Neuronal stem cell (in vitro differentiated cells): ENCODE data around the gene NELFE.
"Not testable (repeated sequence)": the region's sequence is repeated elsewhere in the genome, so short reads cannot be mapped to it uniquely, and the experiment has no call there.

Experiments
- DNase-seq: peaks from one replicate; pipeline ENCODE4 v3.0.0-alpha.2; 2013; ENCODE audit warnings: low spot score
- H2AFZ ChIP-seq: one replicate; pipeline ENCODE4 v1.6.1; 2013; ENCODE audit warnings: mild to moderate bottlenecking, low read length, inconsistent platforms
- H2AK5ac ChIP-seq: 2 replicates; pipeline ENCODE4 v1.6.1; 2013; ENCODE audit warnings: low read depth, mild to moderate bottlenecking, inconsistent platforms, low read length, moderate library complexity, mixed read lengths
- H2BK120ac ChIP-seq: 2 replicates; pipeline ENCODE4 v1.6.1; 2013; ENCODE audit warnings: low read depth, mild to moderate bottlenecking, inconsistent platforms, low read length, moderate library complexity, mixed read lengths
- H2BK12ac ChIP-seq: one replicate; pipeline ENCODE4 v1.6.1; 2013; ENCODE audit warnings: low read length, inconsistent platforms
- H2BK15ac ChIP-seq: 2 replicates; pipeline ENCODE4 v1.6.1; 2013; ENCODE audit warnings: mild to moderate bottlenecking, low read length, inconsistent platforms, mixed read lengths
- H2BK5ac ChIP-seq: one replicate; pipeline ENCODE4 v1.6.1; 2013; ENCODE audit warnings: inconsistent platforms, mild to moderate bottlenecking, low read length, moderate library complexity
- H3K14ac ChIP-seq: one replicate; pipeline ENCODE4 v1.6.1; 2013; ENCODE audit warnings: low read length, inconsistent platforms
- H3K18ac ChIP-seq: 2 replicates; pipeline ENCODE4 v1.6.1; 2013; ENCODE audit warnings: low read length, inconsistent platforms
- H3K23ac ChIP-seq: 2 replicates; pipeline ENCODE4 v1.6.1; 2013; ENCODE audit warnings: low read depth, mild to moderate bottlenecking, mixed read lengths, low read length, inconsistent platforms; ENCODE audit not compliant: poor library complexity
- H3K27ac ChIP-seq: replicated peaks from 3 replicates; pipeline ENCODE4 v1.5.1; 2013; ENCODE audit warnings: low read length, inconsistent platforms
- H3K27me3 ChIP-seq, 3 experiments: 2 replicates each; pipeline ENCODE4 v1.6.1; 2013; ENCODE audit warnings: low read length in 3 of 3, mild to moderate bottlenecking in 2 of 3, inconsistent platforms in 1 of 3, low read depth in 1 of 3, mixed read lengths in 1 of 3, moderate library complexity in 1 of 3; ENCODE audit not compliant: control insufficient read depth in 3 of 3, insufficient read depth in 3 of 3
- H3K36me3 ChIP-seq, 2 donors: replicated peaks in 1 of 2; 2 replicates each; pipeline ENCODE4 v1.6.1; 2013; ENCODE audit warnings: low read length in 2 of 2; ENCODE audit not compliant: control insufficient read depth in 2 of 2, insufficient read depth in 2 of 2
- H3K4ac ChIP-seq: 2 replicates; pipeline ENCODE4 v1.6.1; 2013; ENCODE audit warnings: inconsistent platforms, mild to moderate bottlenecking, low read length, moderate library complexity
- H3K4me1 ChIP-seq, 2 donors: 1 replicate in 1 of 2; 2 replicates in 1 of 2; pipeline ENCODE4 v1.6.1; 2013; ENCODE audit warnings: low read length in 2 of 2, low read depth in 1 of 2; ENCODE audit not compliant: control insufficient read depth in 2 of 2, insufficient read depth in 1 of 2
- H3K4me2 ChIP-seq: one replicate; pipeline ENCODE4 v1.6.1; 2013; ENCODE audit warnings: mild to moderate bottlenecking, low read length, inconsistent platforms; ENCODE audit not compliant: insufficient read depth, poor library complexity, severe bottlenecking
- H3K4me3 ChIP-seq, 2 donors: 2 replicates each; pipeline ENCODE4 v1.5.1; 2013; ENCODE audit warnings: low read length in 2 of 2, mild to moderate bottlenecking in 2 of 2, inconsistent platforms in 1 of 2, moderate library complexity in 1 of 2
- H3K79me1 ChIP-seq: one replicate; pipeline ENCODE4 v1.6.1; 2013; ENCODE audit warnings: low read depth, mild to moderate bottlenecking, inconsistent platforms, low read length, moderate library complexity
- H3K9ac ChIP-seq: one replicate; pipeline ENCODE4 v1.6.1; 2013; ENCODE audit warnings: mild to moderate bottlenecking, low read depth, low read length, inconsistent platforms; ENCODE audit not compliant: poor library complexity
- H3K9me3 ChIP-seq, 2 donors: replicated peaks in 1 of 2; 2 replicates each; pipeline versions ENCODE3 to v1.6.1; 2013; ENCODE audit warnings: low read length in 2 of 2, mild to moderate bottlenecking in 2 of 2, inconsistent platforms in 1 of 2, low read depth in 1 of 2, mixed read lengths in 1 of 2, moderate library complexity in 1 of 2; ENCODE audit not compliant: control insufficient read depth in 2 of 2, insufficient read depth in 1 of 2
- H4K8ac ChIP-seq: one replicate; pipeline ENCODE4 v1.6.1; 2013; ENCODE audit warnings: low read depth, mild to moderate bottlenecking, inconsistent platforms, low read length, moderate library complexity
- H4K91ac ChIP-seq: one replicate; pipeline ENCODE4 v1.6.1; 2013; ENCODE audit warnings: low read length, low read depth, mild to moderate bottlenecking, inconsistent platforms; ENCODE audit not compliant: poor library complexity
- WGBS, 2 donors: extraction: QIAGEN DNeasy Blood & Tissue Kit; methylation state at CpG; one replicate each; pipeline ENCODE4 v1.1.7; 2013; ENCODE audit warnings: missing lambda C conversion rate in 2 of 2, mixed read lengths in 1 of 2; ENCODE audit not compliant: insufficient read length in 2 of 2, insufficient replicate concordance in 1 of 2; ENCODE audit errors: extremely low coverage in 2 of 2; 5-methylcytosine and 5-hydroxymethylcytosine counted together

NELFE gene

GRCh38 chr6:31978831-31979230 lies 20.1 kb upstream of the NELFE start:
- no peaks in the 10 kb centered on the region for H3K27me3 ChIP-seq
- no peaks in the 10 kb centered on the region for H3K9me3 ChIP-seq
- no CpG with 5 or more reads among the region's 5 CpGs for WGBS, 2 donors
- no peak overlapping the region for H2BK120ac ChIP-seq
- H2BK5ac ChIP-seq = no peak overlapping the region
- H2AK5ac ChIP-seq = no peak overlapping the region
- no peak overlapping the region for H2AFZ ChIP-seq
- no peak for DNase-seq
- no peak overlapping the region for H3K4me3 ChIP-seq
- no peak overlapping the region for H4K91ac ChIP-seq
- H3K4ac ChIP-seq = no peak overlapping the region
- no peak overlapping the region for H2BK15ac ChIP-seq
- no peak overlapping the region for H3K27ac ChIP-seq
- no peak overlapping the region for H3K23ac ChIP-seq
- no peaks in the 10 kb centered on the region for H3K79me1 ChIP-seq
- no peak overlapping the region for H3K4me2 ChIP-seq
- no peak overlapping the region for H2BK12ac ChIP-seq
- H3K14ac ChIP-seq = no peak overlapping the region
- no peak overlapping the region for H4K8ac ChIP-seq
- H3K18ac ChIP-seq = no peak overlapping the region
- H3K36me3 ChIP-seq = peaks cover 8 to 22% of the 10 kb centered on the region in 2 donors
- H3K9ac ChIP-seq = no peak overlapping the region
- H3K4me1 ChIP-seq = no peaks in the 10 kb centered on the region

- no peak overlapping the region for H4K91ac ChIP-seq
- no peak overlapping the region for H2BK12ac ChIP-seq
- no peak overlapping the region for H3K4ac ChIP-seq
- peaks cover 2 to 3% of the 10 kb centered on the region in 2 donors for H3K4me1 ChIP-seq
- no peak overlapping the region for H3K23ac ChIP-seq
- no peak for DNase-seq
- H3K18ac ChIP-seq = no peak overlapping the region
- no peak overlapping the region for H3K4me2 ChIP-seq
- H3K9ac ChIP-seq = no peak overlapping the region
- H2AFZ ChIP-seq = no peak overlapping the region
- no peak overlapping the region for H3K4me3 ChIP-seq
- H3K9me3 ChIP-seq = no peaks in the 10 kb centered on the region
- H3K27me3 ChIP-seq = no peaks in the 10 kb centered on the region
- WGBS, 2 donors = no CpG with 5 or more reads among the region's 12 CpGs
- no peak overlapping the region for H2BK5ac ChIP-seq
- H3K14ac ChIP-seq = no peak overlapping the region
- H2AK5ac ChIP-seq = no peak overlapping the region
- H2BK120ac ChIP-seq = no peak overlapping the region
- H3K79me1 ChIP-seq = peaks cover 2% of the 10 kb centered on the region
- H3K36me3 ChIP-seq = peaks cover 8 to 24% of the 10 kb centered on the region in 2 donors
- H3K27ac ChIP-seq = no peak overlapping the region
- H4K8ac ChIP-seq = no peak overlapping the region
- no peak overlapping the region for H2BK15ac ChIP-seq
Measured at GRCh38 chr6:31977816-31978431, 19.2 kb upstream of the NELFE start.

- no CpG with 5 or more reads among the region's 30 CpGs for WGBS, 2 donors
- not testable (repeated sequence) for H2BK12ac ChIP-seq, H2BK120ac ChIP-seq, H3K14ac ChIP-seq, H2AK5ac ChIP-seq, H3K27me3 ChIP-seq, H3K4me2 ChIP-seq, H2BK15ac ChIP-seq, H4K91ac ChIP-seq, H3K27ac ChIP-seq, H3K9me3 ChIP-seq, H3K79me1 ChIP-seq, H2BK5ac ChIP-seq, H3K4me3 ChIP-seq, H3K4ac ChIP-seq, H3K23ac ChIP-seq, H2AFZ ChIP-seq, H3K18ac ChIP-seq, DNase-seq, H4K8ac ChIP-seq, H3K9ac ChIP-seq
- Histone ChIP-seq H3K36me3 (peaks cover 10 to 24% of the 10 kb centered on the region in 2 donors), H3K4me1 (peaks cover 11% of the 10 kb centered on the region in 2 donors)
Measured at GRCh38 chr6:31976065-31976464, 17.3 kb upstream of the NELFE start.

- H3K27ac ChIP-seq = peak overlapping the region; percentile 99
- peak overlapping the region; percentile 98 for H3K23ac ChIP-seq
- H2BK15ac ChIP-seq = peak overlapping the region; percentile 10
- peak overlapping the region; percentile 89 for H3K4me2 ChIP-seq
- DNase-seq = no peak
- peak overlapping the region; percentile 78 to 89 for H3K4me3 ChIP-seq
- peaks cover 7% of the 10 kb centered on the region for H3K79me1 ChIP-seq
- H3K4me1 ChIP-seq = peaks cover 11 to 13% of the 10 kb centered on the region in 2 donors
- WGBS, 2 donors = no CpG with 5 or more reads among the region's 19 CpGs
- peak overlapping the region; percentile 8 for H2AK5ac ChIP-seq
- H4K91ac ChIP-seq = no peak overlapping the region
- no peak overlapping the region for H3K14ac ChIP-seq
- peak overlapping the region; percentile 73 for H2BK12ac ChIP-seq
- H2AFZ ChIP-seq = peak overlapping the region; percentile 87
- peak overlapping the region; percentile 96 for H2BK5ac ChIP-seq
- H4K8ac ChIP-seq = peak overlapping the region; percentile 70
- H3K9ac ChIP-seq = peak overlapping the region; percentile 90
- no peaks in the 10 kb centered on the region for H3K9me3 ChIP-seq
- peak overlapping the region; percentile 4 for H2BK120ac ChIP-seq
- peak overlapping the region; percentile 97 for H3K18ac ChIP-seq
- H3K27me3 ChIP-seq = no peaks in the 10 kb centered on the region
- peak overlapping the region; percentile 24 for H3K4ac ChIP-seq
- peaks cover 19 to 44% of the 10 kb centered on the region in 2 donors for H3K36me3 ChIP-seq
Measured at GRCh38 chr6:31972709-31973350, 14.1 kb upstream of the NELFE start.
